Right atrium auricular region (tissue), 2 donors: Measurements from ENCODE around the gene TIAM1. TPM values are rescaled to one million over a fixed set of nuclear protein-coding genes. Genes with fewer than 3 reads are reported as not detected.

Experiments
- DNase-seq: peaks from one replicate; pipeline ENCODE4 v3.0.0-alpha.2; 2019; ENCODE audit warnings: low spot score
- H3K27ac ChIP-seq, 2 donors: fragments of 200-600 bp; sonication (generic); 1 replicate in 1 of 2; 2 replicates in 1 of 2; pipeline ENCODE4 v1.5.1; 2016 to 2019
- H3K27me3 ChIP-seq, 2 donors: fragments of 200-600 bp; sonication (generic); one replicate each; pipeline versions ENCODE4 v1.5.1 to v1.6.0; 2017 to 2019
- H3K36me3 ChIP-seq: fragments of 200-600 bp; sonication (generic); one replicate; pipeline ENCODE4 v1.5.1; 2016
- H3K4me1 ChIP-seq, 2 donors: fragments of 200-600 bp; sonication (generic); one replicate each; pipeline versions ENCODE4 v1.5.1 to v1.6.0; 2017 to 2019
- H3K4me3 ChIP-seq, 2 donors: fragments of 200-600 bp; sonication (generic); 1 replicate in 1 of 2; 2 replicates in 1 of 2; pipeline ENCODE4 v1.5.1; 2017 to 2019; ENCODE audit warnings: mild to moderate bottlenecking in 1 of 2, moderate library complexity in 1 of 2
- H3K9me3 ChIP-seq, 2 donors: fragments of 200-600 bp; sonication (generic); one replicate each; pipeline ENCODE4 v1.5.1; 2019
- total RNA-seq, 2 donors: library from RNA; depleted of rRNA; stranded (reverse); fragments of >200 nt; gene quantifications; one replicate each; pipeline ENCODE4 v1.1.0, GENCODE V29; 2016
- TF ChIP-seq, protein P1 (sequence below), 2 donors: fragments of 200-600 bp; sonication (generic); IDR thresholded peaks; one replicate each; pipeline ENCODE4 v1.5.1; 2019; ENCODE audit warnings: antibody characterized with exemption in 2 of 2

TIAM1 gene
- total RNA-seq, 2 donors from 2014 or later: 2.5 to 4.1 TPM

GRCh38 chr21:31329456-31330143 is 14.5 kb downstream of the TIAM1 start:
- DNase-seq: no peak
- Histone ChIP-seq H3K36me3 (no peaks in the 10 kb centered on the region), H3K27ac (no peak overlapping the region), H3K4me3 (no peak overlapping the region), H3K4me1 (no peaks in the 10 kb centered on the region), H3K9me3 (no peaks in the 10 kb centered on the region), H3K27me3 (no peaks in the 10 kb centered on the region)
- TF ChIP-seq, protein P1, sequence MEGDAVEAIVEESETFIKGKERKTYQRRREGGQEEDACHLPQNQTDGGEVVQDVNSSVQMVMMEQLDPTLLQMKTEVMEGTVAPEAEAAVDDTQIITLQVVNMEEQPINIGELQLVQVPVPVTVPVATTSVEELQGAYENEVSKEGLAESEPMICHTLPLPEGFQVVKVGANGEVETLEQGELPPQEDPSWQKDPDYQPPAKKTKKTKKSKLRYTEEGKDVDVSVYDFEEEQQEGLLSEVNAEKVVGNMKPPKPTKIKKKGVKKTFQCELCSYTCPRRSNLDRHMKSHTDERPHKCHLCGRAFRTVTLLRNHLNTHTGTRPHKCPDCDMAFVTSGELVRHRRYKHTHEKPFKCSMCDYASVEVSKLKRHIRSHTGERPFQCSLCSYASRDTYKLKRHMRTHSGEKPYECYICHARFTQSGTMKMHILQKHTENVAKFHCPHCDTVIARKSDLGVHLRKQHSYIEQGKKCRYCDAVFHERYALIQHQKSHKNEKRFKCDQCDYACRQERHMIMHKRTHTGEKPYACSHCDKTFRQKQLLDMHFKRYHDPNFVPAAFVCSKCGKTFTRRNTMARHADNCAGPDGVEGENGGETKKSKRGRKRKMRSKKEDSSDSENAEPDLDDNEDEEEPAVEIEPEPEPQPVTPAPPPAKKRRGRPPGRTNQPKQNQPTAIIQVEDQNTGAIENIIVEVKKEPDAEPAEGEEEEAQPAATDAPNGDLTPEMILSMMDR (IDR thresholded peaks at IDR 0.05): no peak

DNA sequence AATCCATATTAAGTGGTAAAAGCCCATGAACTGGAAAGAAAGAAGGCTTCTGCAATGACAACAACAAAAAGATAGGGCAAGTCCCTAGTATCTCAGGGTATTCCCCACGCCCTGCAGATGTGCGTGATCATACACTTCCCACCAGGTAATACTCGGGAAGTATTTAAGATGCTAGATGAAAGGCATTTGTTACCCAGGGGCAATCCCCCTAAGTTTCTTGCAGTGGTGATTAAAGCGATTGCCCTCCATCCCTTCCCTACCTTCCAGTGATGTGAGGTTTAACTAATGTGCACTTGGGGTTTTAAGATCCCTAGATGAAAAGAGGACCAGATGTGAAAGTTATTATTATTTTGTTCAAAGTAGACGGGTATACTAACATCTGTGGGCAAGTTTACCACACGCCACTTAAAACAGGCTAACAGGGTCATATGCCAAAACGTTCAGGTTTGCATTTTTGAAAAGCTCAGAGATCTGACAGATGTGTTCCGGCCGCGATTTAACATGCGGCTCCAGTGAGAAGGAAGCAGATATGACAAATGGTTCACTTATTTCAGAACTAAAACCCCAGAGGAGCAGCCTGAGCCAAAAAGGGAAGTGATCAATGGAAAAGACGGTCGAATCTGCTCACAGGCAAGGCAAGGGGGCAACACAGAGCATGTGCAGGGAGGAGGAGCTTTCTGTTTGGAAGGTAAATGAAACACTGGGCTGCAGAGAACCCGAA is 17.4 kb downstream of the TIAM1 start:
- Histone ChIP-seq H3K9me3 (no peaks in the 10 kb centered on the region), H3K27ac (no peak overlapping the region), H3K4me3 (no peak overlapping the region), H3K4me1 (no peaks in the 10 kb centered on the region), H3K27me3 (no peaks in the 10 kb centered on the region), H3K36me3 (no peaks in the 10 kb centered on the region)
- TF ChIP-seq, protein P1 (IDR thresholded peaks at IDR 0.05): no peak
- DNase-seq: no peak

DNA sequence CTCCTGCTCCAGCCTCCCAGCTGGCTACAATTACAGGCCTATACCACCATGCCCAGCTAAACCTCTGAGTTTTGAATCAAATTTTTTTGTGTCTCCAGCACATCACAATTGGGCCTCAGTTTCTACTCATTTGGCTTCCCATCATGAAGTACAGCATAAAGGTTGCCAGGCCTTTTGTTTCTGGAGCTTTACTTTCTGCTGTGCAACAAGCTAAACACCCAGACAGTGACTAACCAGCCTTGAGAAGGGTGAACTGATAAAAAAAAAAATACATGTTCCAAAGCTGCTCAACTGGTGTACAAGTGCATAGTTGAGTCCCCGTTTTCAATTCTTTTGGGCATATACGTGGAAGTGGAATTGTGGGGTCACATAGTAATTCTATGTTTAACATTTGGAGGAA is 25.1 kb downstream of the TIAM1 start:
- Histone ChIP-seq H3K4me1 (no peaks in the 10 kb centered on the region), H3K36me3 (no peaks in the 10 kb centered on the region), H3K27me3 (no peaks in the 10 kb centered on the region), H3K9me3 (no peaks in the 10 kb centered on the region), H3K27ac (no peak overlapping the region), H3K4me3 (no peak overlapping the region)
- TF ChIP-seq, protein P1 (IDR thresholded peaks at IDR 0.05): no peak
- no peak for DNase-seq

GRCh38 chr21:31317688-31318087 is 26.4 kb downstream of the TIAM1 start:
- DNase-seq: no peak
- no peaks in the 10 kb centered on the region for H3K36me3 ChIP-seq
- no peaks in the 10 kb centered on the region for H3K9me3 ChIP-seq
- no peaks in the 10 kb centered on the region for H3K27me3 ChIP-seq
- H3K4me1 ChIP-seq: no peaks in the 10 kb centered on the region
- H3K4me3 ChIP-seq: no peak overlapping the region
- TF ChIP-seq, protein P1 (IDR thresholded peaks at IDR 0.05): no peak
- H3K27ac ChIP-seq: no peak overlapping the region

DNA sequence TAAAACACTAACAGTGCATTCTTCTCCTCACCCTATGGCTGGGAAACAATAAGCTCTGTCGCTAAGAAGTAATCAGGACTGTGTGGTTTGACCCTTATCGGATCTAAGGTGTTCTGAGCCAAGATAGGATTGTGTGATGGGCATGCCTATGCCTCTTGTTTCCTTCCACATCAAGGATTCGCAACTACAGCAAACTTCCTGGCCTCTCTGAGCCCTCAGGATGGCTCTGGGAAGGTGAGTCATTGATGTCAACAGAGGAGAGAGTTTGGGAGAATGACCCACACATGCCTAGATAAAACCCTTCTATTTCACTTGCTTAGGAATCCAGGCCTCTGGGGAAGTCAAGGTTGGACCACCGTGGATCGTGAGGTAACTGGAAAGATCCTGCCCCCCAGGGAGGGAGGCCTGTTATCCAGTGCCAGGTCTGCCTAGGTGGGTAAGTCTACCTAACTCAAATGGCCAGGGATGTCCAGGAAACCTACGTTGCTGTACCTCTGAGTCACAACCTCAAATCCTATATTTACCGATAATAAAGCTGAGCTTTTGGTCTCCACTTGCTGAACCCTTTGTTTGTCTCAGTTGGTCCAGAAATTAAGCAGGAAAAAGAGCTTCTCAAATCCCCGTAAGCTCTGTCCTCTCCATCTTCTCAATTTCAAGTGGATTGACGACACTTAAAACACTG is 27.4 kb downstream of the TIAM1 start:
- no peak overlapping the region for H3K4me3 ChIP-seq
- H3K4me1 ChIP-seq: no peaks in the 10 kb centered on the region
- no peaks in the 10 kb centered on the region for H3K9me3 ChIP-seq
- no peaks in the 10 kb centered on the region for H3K27me3 ChIP-seq
- H3K36me3 ChIP-seq: no peaks in the 10 kb centered on the region
- no peak for DNase-seq
- TF ChIP-seq, protein P1 (IDR thresholded peaks at IDR 0.05): no peak
- no peak overlapping the region for H3K27ac ChIP-seq
